GM06990 (cell line): Measurements from ENCODE around the gene ALG8.
"Not testable (repeated sequence)": the region's sequence is repeated elsewhere in the genome, so short reads cannot be mapped to it uniquely, and the experiment has no call there.

Experiments used
- DNase-seq: peaks from one replicate; pipeline ENCODE4 v3.0.0-alpha.2; 2011; ENCODE audit not compliant: insufficient read length; ENCODE audit errors: extremely low read depth
- H3K27me3 ChIP-seq: replicated peaks from 2 replicates; pipeline ENCODE4 v1.6.0; 2011; ENCODE audit warnings: low read length; ENCODE audit not compliant: control insufficient read depth, insufficient read depth
- H3K36me3 ChIP-seq: 2 replicates; pipeline ENCODE4 v1.5.1; 2011; ENCODE audit warnings: low read length; ENCODE audit not compliant: control insufficient read depth, insufficient read depth
- H3K4me3 ChIP-seq: replicated peaks from 2 replicates; pipeline ENCODE4 v1.5.1; 2011; ENCODE audit warnings: low read depth, mild to moderate bottlenecking, control low read depth, low read length
- TF ChIP-seq, protein P1 (sequence below): IDR thresholded peaks from 2 replicates; pipeline ENCODE4 v1.5.1; 2011; ENCODE audit warnings: low read length, control low read depth, mild to moderate bottlenecking, inconsistent platforms; ENCODE audit not compliant: insufficient read depth, poor library complexity, severe bottlenecking

The ALG8 gene

DNA sequence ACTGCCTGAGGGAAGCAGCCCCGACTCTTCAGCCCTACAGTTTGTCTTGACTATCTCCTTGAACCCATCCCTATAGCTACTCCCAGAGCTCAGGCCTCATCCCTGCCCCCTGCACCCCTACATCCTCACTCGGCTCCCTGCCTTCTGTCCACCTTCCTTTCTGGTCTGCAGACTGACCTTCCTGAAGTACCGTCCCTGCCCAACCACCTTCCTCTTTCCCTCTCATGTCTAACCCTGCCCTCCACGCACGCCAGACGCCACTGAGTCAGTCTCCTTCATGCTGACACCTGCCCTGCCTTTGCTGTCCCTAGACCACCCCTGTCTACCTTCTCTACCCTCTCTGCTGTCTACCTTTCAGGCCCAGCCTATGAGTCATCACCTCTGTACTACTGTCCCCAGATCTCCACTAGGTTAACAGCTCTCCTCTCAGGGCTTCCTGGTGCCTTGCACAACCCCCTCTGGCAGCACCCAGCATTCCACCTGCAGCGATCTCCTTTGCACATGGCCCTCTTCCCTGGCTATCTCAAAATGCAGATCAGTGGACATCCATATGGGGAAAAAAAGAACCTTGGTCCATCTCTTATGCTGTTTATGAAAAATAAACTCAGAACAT, 40.1 kb upstream of the ALG8 start:
- DNase-seq: no peak
- H3K36me3 ChIP-seq: no peaks in the 10 kb centered on the region
- no peaks in the 10 kb centered on the region for H3K27me3 ChIP-seq
- TF ChIP-seq, protein P1, sequence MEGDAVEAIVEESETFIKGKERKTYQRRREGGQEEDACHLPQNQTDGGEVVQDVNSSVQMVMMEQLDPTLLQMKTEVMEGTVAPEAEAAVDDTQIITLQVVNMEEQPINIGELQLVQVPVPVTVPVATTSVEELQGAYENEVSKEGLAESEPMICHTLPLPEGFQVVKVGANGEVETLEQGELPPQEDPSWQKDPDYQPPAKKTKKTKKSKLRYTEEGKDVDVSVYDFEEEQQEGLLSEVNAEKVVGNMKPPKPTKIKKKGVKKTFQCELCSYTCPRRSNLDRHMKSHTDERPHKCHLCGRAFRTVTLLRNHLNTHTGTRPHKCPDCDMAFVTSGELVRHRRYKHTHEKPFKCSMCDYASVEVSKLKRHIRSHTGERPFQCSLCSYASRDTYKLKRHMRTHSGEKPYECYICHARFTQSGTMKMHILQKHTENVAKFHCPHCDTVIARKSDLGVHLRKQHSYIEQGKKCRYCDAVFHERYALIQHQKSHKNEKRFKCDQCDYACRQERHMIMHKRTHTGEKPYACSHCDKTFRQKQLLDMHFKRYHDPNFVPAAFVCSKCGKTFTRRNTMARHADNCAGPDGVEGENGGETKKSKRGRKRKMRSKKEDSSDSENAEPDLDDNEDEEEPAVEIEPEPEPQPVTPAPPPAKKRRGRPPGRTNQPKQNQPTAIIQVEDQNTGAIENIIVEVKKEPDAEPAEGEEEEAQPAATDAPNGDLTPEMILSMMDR: no peak
- H3K4me3 ChIP-seq: no peak overlapping the region

DNA sequence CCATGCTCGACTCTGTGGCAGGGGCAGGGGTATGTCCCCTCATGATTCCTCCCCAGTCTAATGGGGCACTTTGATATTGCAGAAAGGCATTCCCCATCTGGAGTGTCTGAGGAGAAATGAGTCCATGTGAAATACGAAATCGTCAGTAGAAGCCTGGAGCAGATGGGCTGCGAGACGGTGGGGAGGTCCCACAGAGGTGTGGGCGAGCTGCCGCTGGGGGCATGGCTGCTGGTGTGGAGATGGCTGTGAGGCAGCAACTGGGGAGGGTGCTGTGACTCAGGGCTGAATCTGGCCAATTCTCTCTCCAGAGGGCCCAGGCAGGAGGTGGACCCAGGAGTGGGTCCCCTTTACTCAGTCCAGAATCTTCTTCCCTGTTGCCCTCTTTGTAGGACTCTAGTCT, 37.8 kb upstream of the ALG8 start:
- Histone ChIP-seq H3K27me3 (no peaks in the 10 kb centered on the region), H3K36me3 (no peaks in the 10 kb centered on the region; the same call in 1 of the 2 replicates), H3K4me3 (no peak overlapping the region)
- no peak for DNase-seq
- TF ChIP-seq, protein P1: no peak

DNA sequence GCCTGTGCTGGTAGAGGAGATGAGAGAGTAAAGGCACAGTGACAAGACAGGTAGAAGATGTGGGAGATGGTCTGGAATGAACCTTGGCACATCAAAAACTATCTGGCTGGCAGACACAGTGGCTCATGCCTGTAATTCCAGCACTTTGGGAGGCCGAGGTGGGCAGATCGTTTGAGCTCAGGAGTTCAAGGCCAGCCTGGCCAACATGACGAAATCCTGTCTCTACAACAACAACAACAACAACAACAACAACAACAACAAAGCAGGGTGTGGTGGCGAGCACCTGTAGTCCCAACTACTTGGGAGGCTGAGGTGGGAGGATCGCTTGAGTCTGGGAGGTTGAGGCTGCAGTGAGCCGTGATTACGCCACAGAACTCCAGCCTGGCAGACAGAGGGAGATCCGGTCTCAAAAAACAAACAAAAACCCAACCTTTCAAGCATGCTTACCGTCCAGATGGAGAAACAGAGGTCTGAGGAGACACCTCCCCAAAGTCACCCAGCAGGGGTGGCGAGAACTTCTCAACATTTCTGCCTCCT, 37.2 kb upstream of the ALG8 start:
- no peak for DNase-seq
- TF ChIP-seq, protein P1: no peak
- Histone ChIP-seq H3K27me3 (no peaks in the 10 kb centered on the region), H3K36me3 (no peaks in the 10 kb centered on the region; the same call in 1 of the 2 replicates), H3K4me3 (no peak overlapping the region)

DNA sequence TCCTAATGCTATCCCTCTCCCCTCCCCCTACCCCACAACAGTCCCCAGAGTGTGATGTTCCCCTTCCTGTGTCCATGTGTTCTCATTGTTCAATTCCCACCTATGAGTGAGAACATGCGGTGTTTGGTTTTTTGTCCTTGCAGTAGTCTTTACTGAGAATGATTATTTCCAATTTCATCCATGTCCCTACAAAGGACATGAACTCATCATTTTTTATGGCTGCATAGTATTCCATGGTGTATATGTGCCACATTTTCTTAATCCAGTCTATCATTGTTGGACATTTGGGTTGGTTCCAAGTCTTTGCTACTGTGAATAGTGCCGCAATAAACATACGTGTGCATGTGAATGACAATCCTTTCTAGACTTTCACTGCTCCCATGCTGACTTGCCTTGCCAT, 36.4 kb upstream of the ALG8 start:
- not testable (repeated sequence) for H3K4me3 ChIP-seq, H3K27me3 ChIP-seq, DNase-seq, H3K36me3 ChIP-seq

DNA sequence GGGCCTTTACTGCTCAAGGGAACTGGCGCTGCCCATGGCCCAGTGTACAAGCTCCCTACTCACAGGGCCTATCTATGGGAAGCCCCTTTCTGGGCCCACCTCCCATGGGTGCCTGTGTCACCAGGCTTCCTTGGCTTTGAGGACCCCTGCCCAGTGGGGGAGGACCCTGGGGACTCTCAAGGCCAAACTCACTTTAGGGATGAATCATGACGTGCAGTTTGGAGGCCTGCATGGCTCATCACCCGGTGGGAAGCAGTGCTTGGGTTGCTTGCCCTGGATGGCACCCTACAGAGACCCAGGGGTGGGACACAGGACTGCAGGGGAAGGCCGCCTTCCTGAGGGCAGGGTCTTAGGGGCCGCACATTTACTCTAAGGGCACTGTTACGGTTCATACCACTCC, 32.5 kb upstream of the ALG8 start:
- no peaks in the 10 kb centered on the region for H3K27me3 ChIP-seq
- H3K4me3 ChIP-seq: no peak overlapping the region
- H3K36me3 ChIP-seq: no peaks in the 10 kb centered on the region; the same call in 1 of the 2 replicates
- TF ChIP-seq, protein P1: no peak
- no peak for DNase-seq

DNA sequence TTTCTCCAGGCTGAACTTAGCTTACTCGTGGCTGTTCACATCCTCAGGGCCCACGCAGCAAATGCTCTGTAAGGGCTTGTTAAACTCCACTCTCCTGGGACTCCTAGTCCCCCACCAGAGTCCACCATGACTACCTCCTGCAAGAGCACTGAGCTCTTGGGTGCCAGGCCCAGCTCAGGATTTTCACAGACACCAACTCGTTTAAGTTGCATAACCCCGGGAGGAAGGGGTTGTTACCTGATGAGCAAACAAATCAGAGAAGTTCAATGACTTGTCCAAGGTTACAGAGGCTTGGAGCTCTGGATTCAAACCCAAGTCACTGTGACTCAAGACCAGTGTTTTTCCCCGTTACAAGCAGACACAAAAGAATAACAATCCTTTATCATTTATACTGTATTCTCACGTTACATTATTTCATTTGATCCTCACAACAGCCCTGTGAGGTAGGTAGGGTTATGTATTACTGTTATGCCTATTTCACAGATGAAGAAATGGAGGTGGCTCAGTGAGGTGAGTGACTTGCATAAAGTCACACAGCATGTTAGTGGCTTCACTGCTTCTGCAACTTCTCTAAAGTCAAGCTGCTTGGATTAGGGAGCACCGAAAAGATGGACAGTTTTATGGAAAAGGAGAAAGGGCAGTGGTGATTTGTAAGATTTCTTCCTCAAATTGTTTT, 31.6 kb upstream of the ALG8 start:
- no peaks in the 10 kb centered on the region for H3K27me3 ChIP-seq
- no peaks in the 10 kb centered on the region; the same call in 1 of the 2 replicates for H3K36me3 ChIP-seq
- no peak for DNase-seq
- TF ChIP-seq, protein P1: no peak
- H3K4me3 ChIP-seq: no peak overlapping the region
